ENCODE results near the gene CDCA8.

Gene CDCA8

GRCh38 chr1:37697090-37697489 is 4.8 kb downstream of the CDCA8 start:
- no peak for TF ChIP-seq CTCF (IDR thresholded peaks at IDR 0.05; ENCODE audit: low read depth, low read length)
- DNase-seq (ENCODE audit: low read depth in 2 of 2): no peak
- H3K4me3 ChIP-seq (replicated peaks in 1 of 2; ENCODE audit: low read depth in 2 of 2, low read length in 2 of 2): no peak overlapping the region

DNA sequence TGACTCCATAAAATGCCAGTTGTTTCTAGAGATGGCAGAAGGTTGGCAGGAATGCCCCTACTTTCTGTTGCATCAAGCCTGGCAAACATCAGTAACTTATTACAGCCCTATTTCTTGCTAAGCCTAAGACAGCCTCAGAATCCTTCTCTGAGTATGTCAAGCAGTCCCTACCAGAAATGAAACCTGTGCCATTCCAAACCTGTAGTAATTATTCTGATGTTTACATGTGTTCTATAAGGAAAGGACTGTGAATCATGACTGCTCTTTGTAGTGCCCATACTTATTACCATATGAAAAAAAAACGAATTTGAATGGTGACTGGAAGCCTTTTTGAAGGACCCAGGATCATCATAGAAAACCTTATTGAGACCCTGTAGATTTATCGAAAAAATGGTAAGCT is 5.4 kb downstream of the CDCA8 start:
- no peak for DNase-seq (ENCODE audit: low read depth in 2 of 2)
- TF ChIP-seq CTCF (IDR thresholded peaks at IDR 0.05; ENCODE audit: low read depth, low read length): no peak
- H3K4me3 ChIP-seq (replicated peaks in 1 of 2; ENCODE audit: low read depth in 2 of 2, low read length in 2 of 2): no peak overlapping the region

- DNase-seq (ENCODE audit: low read depth in 2 of 2): no peak
- TF ChIP-seq CTCF (IDR thresholded peaks at IDR 0.05; ENCODE audit: low read depth, low read length): no peak
Measured at GRCh38 chr1:37699147-37699546, 6.8 kb downstream of the CDCA8 start.

DNA sequence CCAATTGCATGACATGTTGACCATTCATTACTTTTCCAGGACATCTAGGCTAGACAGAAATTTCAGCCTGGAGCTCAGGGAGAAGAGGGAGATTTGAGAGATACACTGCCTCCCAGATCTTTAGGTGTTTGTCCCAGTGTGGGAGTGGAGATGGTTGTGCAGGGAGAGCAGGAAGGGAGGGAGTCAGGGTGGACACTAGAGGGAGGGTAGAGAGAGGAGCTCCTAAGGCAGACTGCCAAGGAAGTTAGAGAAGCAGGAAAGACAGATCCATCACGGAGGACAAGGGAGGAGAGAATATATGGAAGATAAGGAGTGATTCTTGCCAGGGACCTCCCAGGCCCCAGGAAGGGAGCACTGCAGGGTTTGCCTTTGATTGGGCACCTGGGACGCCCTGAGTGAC is 8.7 kb downstream of the CDCA8 start:
- H3K4me3 ChIP-seq (replicated peaks in 1 of 2; ENCODE audit: low read depth in 2 of 2, low read length in 2 of 2): no peak overlapping the region
- no peak for TF ChIP-seq CTCF (IDR thresholded peaks at IDR 0.05; ENCODE audit: low read depth, low read length)
- no peak for DNase-seq (ENCODE audit: low read depth in 2 of 2)

More at GRCh38 chr1:37699147-37699546, 6.8 kb downstream of the CDCA8 start:
- no peak overlapping the region for H3K4me3 ChIP-seq (replicated peaks in 1 of 2; ENCODE audit: low read depth in 2 of 2, low read length in 2 of 2)

GRCh38 chr1:37703061-37703460 is 10.7 kb downstream of the CDCA8 start:
- DNase-seq (ENCODE audit: low read depth in 2 of 2): no peak
- H3K4me3 ChIP-seq (replicated peaks in 1 of 2; ENCODE audit: low read depth in 2 of 2, low read length in 2 of 2): no peak overlapping the region
- no peak for TF ChIP-seq CTCF (IDR thresholded peaks at IDR 0.05; ENCODE audit: low read depth, low read length)

- no peak for TF ChIP-seq CTCF (IDR thresholded peaks at IDR 0.05; ENCODE audit: low read depth, low read length)
- peak in 1 of 2 donors; percentile 21 for DNase-seq (ENCODE audit: low read depth in 2 of 2)
Measured at GRCh38 chr1:37704966-37705365, 12.7 kb downstream of the CDCA8 start.

DNA sequence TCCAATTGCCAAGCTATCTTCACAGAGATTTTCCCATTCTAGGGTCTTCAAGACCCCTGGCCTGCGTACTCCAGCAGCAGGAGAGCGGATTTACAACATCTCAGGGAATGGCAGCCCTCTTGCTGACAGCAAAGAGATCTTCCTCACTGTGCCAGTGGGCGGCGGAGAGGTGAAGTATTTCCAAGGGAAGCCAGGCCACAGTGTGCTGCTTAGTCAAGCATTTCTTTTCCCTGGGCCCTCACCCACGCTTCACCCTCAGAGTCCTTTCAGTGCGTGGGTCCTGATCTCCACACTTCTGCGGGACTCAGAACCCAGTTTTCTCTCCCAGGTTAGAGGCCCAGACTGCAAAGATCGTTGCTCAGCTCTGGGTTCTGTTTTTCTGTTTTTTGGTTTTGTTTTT is 13.1 kb downstream of the CDCA8 start:
- TF ChIP-seq CTCF (IDR thresholded peaks at IDR 0.05; ENCODE audit: low read depth, low read length): no peak
- no peak overlapping the region for H3K4me3 ChIP-seq (replicated peaks in 1 of 2; ENCODE audit: low read depth in 2 of 2, low read length in 2 of 2)
- DNase-seq (ENCODE audit: low read depth in 2 of 2): no peak

More at GRCh38 chr1:37704966-37705365, 12.7 kb downstream of the CDCA8 start:
- H3K4me3 ChIP-seq (replicated peaks in 1 of 2; ENCODE audit: low read depth in 2 of 2, low read length in 2 of 2): no peak overlapping the region

Measured in cardiac fibroblast (primary cell).